Measurements from ENCODE around the gene RNF157.

RNF157 gene

DNA sequence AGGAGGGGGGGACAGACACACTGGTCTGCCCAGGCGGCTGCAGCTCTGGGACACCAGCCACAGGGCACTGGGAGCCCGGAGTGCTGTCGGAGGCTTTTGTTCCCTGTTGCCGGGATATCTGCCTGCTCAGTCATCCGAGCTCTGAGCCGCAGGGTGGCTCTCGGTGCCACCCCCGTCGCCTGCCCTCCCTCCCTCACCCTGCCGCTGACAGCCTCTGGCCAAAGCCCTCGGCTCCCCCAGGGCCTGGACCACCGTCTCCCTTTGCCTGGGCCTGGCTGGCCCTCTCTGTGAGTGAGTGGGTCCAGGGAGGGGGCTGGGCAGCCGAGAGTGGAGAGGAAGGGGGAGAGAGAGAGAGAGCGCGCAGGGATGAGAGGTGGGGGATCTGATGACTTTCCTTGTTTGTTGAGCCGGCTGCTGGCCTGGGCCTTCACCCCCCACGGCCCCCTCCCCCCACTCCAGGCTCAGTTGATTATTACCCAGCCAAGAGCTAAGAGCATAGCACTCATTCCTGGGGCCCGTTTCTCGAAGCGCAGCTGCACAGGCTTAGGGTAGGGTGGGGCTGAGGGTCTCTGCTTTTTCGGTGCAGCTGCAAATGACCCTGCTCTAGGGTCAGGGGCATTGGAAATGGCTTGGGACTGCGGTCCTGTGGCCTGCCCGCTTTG, 101.9 kb downstream of the RNF157 start:
- peaks cover 8% of the 10 kb centered on the region for H3K4me1 ChIP-seq (ENCODE audit: insufficient read depth, low read length)
- H3K36me3 ChIP-seq (ENCODE audit: insufficient read depth, low read length): no peaks in the 10 kb centered on the region
- H3K27ac ChIP-seq (ENCODE audit: low read depth, low read length): no peak overlapping the region
- no peak overlapping the region for H3K4me3 ChIP-seq (ENCODE audit: low read depth in 1 of 2, low read length in 2 of 2)
- H3K9me3 ChIP-seq (ENCODE audit: low read length): no peaks in the 10 kb centered on the region
- no peak overlapping the region for H3K9ac ChIP-seq (ENCODE audit: low read length)
- peaks cover 25 to 66% of the 10 kb centered on the region in 2 donors for H3K27me3 ChIP-seq (ENCODE audit: control insufficient read depth in 1 of 2, insufficient read depth in 2 of 2, low read length in 2 of 2)

GRCh38 chr17:76137351-76138233, 102.7 kb downstream of the RNF157 start:
- Histone ChIP-seq H3K9ac (ENCODE audit: low read length) (no peak overlapping the region), H3K4me3 (ENCODE audit: low read depth in 1 of 2, low read length in 2 of 2) (no peak overlapping the region), H3K9me3 (ENCODE audit: low read length) (no peaks in the 10 kb centered on the region), H3K27me3 (ENCODE audit: control insufficient read depth in 1 of 2, insufficient read depth in 2 of 2, low read length in 2 of 2) (peaks cover 25 to 66% of the 10 kb centered on the region in 2 donors), H3K4me1 (ENCODE audit: insufficient read depth, low read length) (peaks cover 8% of the 10 kb centered on the region), H3K36me3 (ENCODE audit: insufficient read depth, low read length) (no peaks in the 10 kb centered on the region), H3K27ac (ENCODE audit: low read depth, low read length) (no peak overlapping the region)

- Histone ChIP-seq H3K4me3 (ENCODE audit: low read depth in 1 of 2, low read length in 2 of 2) (no peak overlapping the region), H3K27ac (ENCODE audit: low read depth, low read length) (no peak overlapping the region), H3K4me1 (ENCODE audit: insufficient read depth, low read length) (peaks cover 8% of the 10 kb centered on the region), H3K27me3 (ENCODE audit: control insufficient read depth in 1 of 2, insufficient read depth in 2 of 2, low read length in 2 of 2) (peaks cover 25 to 70% of the 10 kb centered on the region in 2 donors), H3K9me3 (ENCODE audit: low read length) (no peaks in the 10 kb centered on the region), H3K36me3 (ENCODE audit: insufficient read depth, low read length) (no peaks in the 10 kb centered on the region), H3K9ac (ENCODE audit: low read length) (no peak overlapping the region)
These were observed 103.3 kb downstream of the RNF157 start for GRCh38 chr17:76137001-76137350.

GRCh38 chr17:76136276-76137000, 103.9 kb downstream of the RNF157 start:
- no peak overlapping the region for H3K27ac ChIP-seq (ENCODE audit: low read depth, low read length)
- no peak overlapping the region for H3K4me3 ChIP-seq (ENCODE audit: low read depth in 1 of 2, low read length in 2 of 2)
- H3K9ac ChIP-seq (ENCODE audit: low read length): no peak overlapping the region
- H3K36me3 ChIP-seq (ENCODE audit: insufficient read depth, low read length): no peaks in the 10 kb centered on the region
- H3K4me1 ChIP-seq (ENCODE audit: insufficient read depth, low read length): peaks cover 8% of the 10 kb centered on the region
- peaks cover 25 to 74% of the 10 kb centered on the region in 2 donors for H3K27me3 ChIP-seq (ENCODE audit: control insufficient read depth in 1 of 2, insufficient read depth in 2 of 2, low read length in 2 of 2)
- no peaks in the 10 kb centered on the region for H3K9me3 ChIP-seq (ENCODE audit: low read length)

DNA sequence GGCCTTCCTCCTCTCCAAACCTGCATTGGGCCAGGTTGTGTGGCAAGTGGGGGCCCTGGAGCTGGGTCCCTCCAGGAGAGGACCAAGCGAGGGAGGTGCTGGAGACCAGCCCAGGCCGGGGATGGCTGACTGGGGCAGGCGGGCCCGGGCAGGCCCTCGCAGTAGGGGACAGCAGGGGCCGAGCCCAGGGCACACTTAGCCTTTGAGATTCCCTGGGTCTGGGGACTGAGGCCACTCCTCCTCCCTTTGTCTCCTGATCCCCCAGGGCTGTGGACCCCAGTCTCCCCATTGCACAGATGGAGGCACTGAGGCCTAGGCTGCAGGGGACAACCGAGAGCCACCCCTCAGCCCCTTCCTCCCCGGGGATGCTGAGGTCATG, 104.5 kb downstream of the RNF157 start:
- Histone ChIP-seq H3K9me3 (ENCODE audit: low read length) (no peaks in the 10 kb centered on the region), H3K4me3 (ENCODE audit: low read depth in 1 of 2, low read length in 2 of 2) (no peak overlapping the region), H3K27ac (ENCODE audit: low read depth, low read length) (no peak overlapping the region), H3K27me3 (ENCODE audit: control insufficient read depth in 1 of 2, insufficient read depth in 2 of 2, low read length in 2 of 2) (peaks cover 25 to 73% of the 10 kb centered on the region in 2 donors), H3K9ac (ENCODE audit: low read length) (no peak overlapping the region), H3K4me1 (ENCODE audit: insufficient read depth, low read length) (peaks cover 5% of the 10 kb centered on the region), H3K36me3 (ENCODE audit: insufficient read depth, low read length) (no peaks in the 10 kb centered on the region)

GRCh38 chr17:76134911-76135809, 105.1 kb downstream of the RNF157 start:
- H3K36me3 ChIP-seq (ENCODE audit: insufficient read depth, low read length): no peaks in the 10 kb centered on the region
- no peaks in the 10 kb centered on the region for H3K9me3 ChIP-seq (ENCODE audit: low read length)
- H3K4me1 ChIP-seq (ENCODE audit: insufficient read depth, low read length): no peaks in the 10 kb centered on the region
- H3K9ac ChIP-seq (ENCODE audit: low read length): no peak overlapping the region
- no peak overlapping the region for H3K4me3 ChIP-seq (ENCODE audit: low read depth in 1 of 2, low read length in 2 of 2)
- H3K27ac ChIP-seq (ENCODE audit: low read depth, low read length): no peak overlapping the region
- H3K27me3 ChIP-seq (ENCODE audit: control insufficient read depth in 1 of 2, insufficient read depth in 2 of 2, low read length in 2 of 2): peaks cover 25 to 66% of the 10 kb centered on the region in 2 donors

DNA sequence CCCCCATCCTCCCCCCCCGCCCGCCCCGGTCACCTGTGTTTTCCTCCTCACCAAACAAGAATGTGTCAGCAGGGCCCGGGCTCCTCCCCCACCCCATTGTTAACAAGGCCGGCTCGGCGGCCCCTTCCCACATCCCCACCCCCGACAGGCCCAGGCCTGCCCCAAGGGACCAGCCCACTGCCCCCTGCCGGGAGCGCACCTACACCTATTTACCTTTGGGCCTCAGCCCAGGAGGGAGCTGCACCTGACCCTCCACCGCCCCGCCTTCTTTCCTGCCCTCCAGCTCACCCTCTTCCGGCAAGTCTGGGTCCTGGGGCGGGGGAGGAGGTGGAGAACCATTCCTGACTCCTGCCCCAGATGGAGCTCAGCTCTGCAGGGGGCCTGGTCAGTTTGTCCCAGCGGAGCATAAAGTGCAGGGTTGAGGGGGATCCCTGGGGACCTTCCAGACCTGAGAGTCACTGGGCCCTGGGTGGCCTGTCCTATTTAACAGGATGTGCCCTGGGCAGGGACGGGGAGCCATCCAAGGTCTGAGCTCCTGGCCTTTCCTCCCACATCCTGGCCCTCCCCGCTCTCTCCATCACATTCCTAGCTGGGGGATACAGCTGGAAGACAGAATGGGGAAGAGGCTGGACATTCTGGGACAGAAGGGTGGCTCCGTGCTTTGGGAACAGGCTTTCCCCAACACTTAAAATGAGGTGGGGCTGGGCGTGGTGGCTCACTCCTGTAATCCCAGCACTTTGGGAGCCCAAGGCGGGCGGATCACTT, 107.5 kb downstream of the RNF157 start:
- H3K36me3 ChIP-seq (ENCODE audit: insufficient read depth, low read length): no peaks in the 10 kb centered on the region
- H3K9ac ChIP-seq (ENCODE audit: low read length): no peak overlapping the region
- H3K4me3 ChIP-seq (ENCODE audit: low read depth in 1 of 2, low read length in 2 of 2): no peak overlapping the region
- H3K27me3 ChIP-seq (ENCODE audit: control insufficient read depth in 1 of 2, insufficient read depth in 2 of 2, low read length in 2 of 2): peaks cover 5 to 42% of the 10 kb centered on the region in 2 donors
- no peak overlapping the region for H3K27ac ChIP-seq (ENCODE audit: low read depth, low read length)
- H3K4me1 ChIP-seq (ENCODE audit: insufficient read depth, low read length): no peaks in the 10 kb centered on the region
- H3K9me3 ChIP-seq (ENCODE audit: low read length): no peaks in the 10 kb centered on the region

- no peaks in the 10 kb centered on the region for H3K36me3 ChIP-seq (ENCODE audit: insufficient read depth, low read length)
- no peak overlapping the region for H3K9ac ChIP-seq (ENCODE audit: low read length)
- H3K4me3 ChIP-seq (ENCODE audit: low read depth in 1 of 2, low read length in 2 of 2): no peak overlapping the region
- H3K27me3 ChIP-seq (ENCODE audit: control insufficient read depth in 1 of 2, insufficient read depth in 2 of 2, low read length in 2 of 2): peaks cover 4 to 34% of the 10 kb centered on the region in 2 donors
- H3K27ac ChIP-seq (ENCODE audit: low read depth, low read length): no peak overlapping the region
- H3K9me3 ChIP-seq (ENCODE audit: low read length): no peaks in the 10 kb centered on the region
- H3K4me1 ChIP-seq (ENCODE audit: insufficient read depth, low read length): no peaks in the 10 kb centered on the region
These were observed 108.4 kb downstream of the RNF157 start for GRCh38 chr17:76131692-76132573.

DNA sequence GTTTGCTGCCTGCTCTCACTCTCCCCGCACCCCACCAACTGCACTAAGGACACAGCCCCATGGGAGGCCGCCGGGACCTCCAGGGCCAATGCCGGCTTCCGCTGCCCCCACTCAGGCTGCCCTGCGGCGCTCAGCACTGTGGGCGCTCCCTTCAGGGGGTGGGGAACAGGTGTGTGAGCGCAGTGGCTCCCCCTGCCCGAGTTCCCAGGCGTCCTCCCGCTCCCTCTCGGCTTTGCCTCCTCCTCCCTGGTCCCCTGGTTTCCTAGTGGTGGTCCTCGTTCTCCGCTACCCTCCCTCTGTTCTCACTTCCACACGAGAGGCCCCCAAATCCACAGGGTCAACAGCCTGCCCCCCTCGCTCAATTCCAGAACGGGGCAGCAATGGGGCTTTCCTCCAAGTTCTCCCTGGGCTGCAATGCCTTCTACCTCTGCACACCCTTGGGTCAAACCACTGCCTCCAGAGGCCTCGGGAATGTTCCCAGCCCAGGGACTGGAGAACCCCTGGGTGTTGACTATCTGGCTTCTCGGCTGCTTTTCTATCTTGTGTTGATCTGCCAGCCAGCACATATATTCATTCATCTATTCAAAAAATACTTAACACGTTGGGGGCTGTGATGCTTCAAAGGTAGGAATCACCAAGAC, 109.1 kb downstream of the RNF157 start:
- no peak overlapping the region for H3K4me3 ChIP-seq (ENCODE audit: low read depth in 1 of 2, low read length in 2 of 2)
- no peaks in the 10 kb centered on the region for H3K4me1 ChIP-seq (ENCODE audit: insufficient read depth, low read length)
- no peak overlapping the region for H3K27ac ChIP-seq (ENCODE audit: low read depth, low read length)
- H3K9ac ChIP-seq (ENCODE audit: low read length): no peak overlapping the region
- no peaks in the 10 kb centered on the region for H3K9me3 ChIP-seq (ENCODE audit: low read length)
- H3K27me3 ChIP-seq (ENCODE audit: control insufficient read depth in 1 of 2, insufficient read depth in 2 of 2, low read length in 2 of 2): peaks cover 4 to 27% of the 10 kb centered on the region in 2 donors
- no peaks in the 10 kb centered on the region for H3K36me3 ChIP-seq (ENCODE audit: insufficient read depth, low read length)
